Measurements from ENCODE around the gene CDK14.

GRCh38 chr7:90715067-90715466 lies 118.9 kb downstream of the CDK14 start:
- TF ChIP-seq, protein P1, sequence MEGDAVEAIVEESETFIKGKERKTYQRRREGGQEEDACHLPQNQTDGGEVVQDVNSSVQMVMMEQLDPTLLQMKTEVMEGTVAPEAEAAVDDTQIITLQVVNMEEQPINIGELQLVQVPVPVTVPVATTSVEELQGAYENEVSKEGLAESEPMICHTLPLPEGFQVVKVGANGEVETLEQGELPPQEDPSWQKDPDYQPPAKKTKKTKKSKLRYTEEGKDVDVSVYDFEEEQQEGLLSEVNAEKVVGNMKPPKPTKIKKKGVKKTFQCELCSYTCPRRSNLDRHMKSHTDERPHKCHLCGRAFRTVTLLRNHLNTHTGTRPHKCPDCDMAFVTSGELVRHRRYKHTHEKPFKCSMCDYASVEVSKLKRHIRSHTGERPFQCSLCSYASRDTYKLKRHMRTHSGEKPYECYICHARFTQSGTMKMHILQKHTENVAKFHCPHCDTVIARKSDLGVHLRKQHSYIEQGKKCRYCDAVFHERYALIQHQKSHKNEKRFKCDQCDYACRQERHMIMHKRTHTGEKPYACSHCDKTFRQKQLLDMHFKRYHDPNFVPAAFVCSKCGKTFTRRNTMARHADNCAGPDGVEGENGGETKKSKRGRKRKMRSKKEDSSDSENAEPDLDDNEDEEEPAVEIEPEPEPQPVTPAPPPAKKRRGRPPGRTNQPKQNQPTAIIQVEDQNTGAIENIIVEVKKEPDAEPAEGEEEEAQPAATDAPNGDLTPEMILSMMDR (IDR thresholded peaks at IDR 0.05), result no peak
- no peak for TF ChIP-seq POLR2A (IDR thresholded peaks at IDR 0.05)
